IPS DF 6.9 (cell line): ENCODE results near the gene WDR27.
"Not testable (repeated sequence)": the region's sequence is repeated elsewhere in the genome, so short reads cannot be mapped to it uniquely, and the experiment has no call there.

Source experiments
- DNase-seq: peaks from one replicate; pipeline ENCODE4 v3.0.0-alpha.2; 2013; ENCODE audit warnings: low read depth, low spot score
- H3K27ac ChIP-seq: one replicate; pipeline ENCODE4 v1.5.1; 2013; ENCODE audit warnings: low read length, control low read depth
- H3K27me3 ChIP-seq: 2 replicates; pipeline ENCODE4 v1.6.1; 2013; ENCODE audit warnings: mild to moderate bottlenecking, low read length; ENCODE audit not compliant: control insufficient read depth, insufficient read depth
- H3K36me3 ChIP-seq: 2 replicates; pipeline ENCODE4 v1.6.1; 2013; ENCODE audit warnings: low read length; ENCODE audit not compliant: control insufficient read depth, insufficient read depth
- H3K4me1 ChIP-seq: 2 replicates; pipeline ENCODE4 v1.6.1; 2013; ENCODE audit warnings: low read length; ENCODE audit not compliant: control insufficient read depth, insufficient read depth
- H3K4me3 ChIP-seq: 2 replicates; pipeline ENCODE4 v1.5.1; 2013; ENCODE audit warnings: mild to moderate bottlenecking, low read length
- H3K9me3 ChIP-seq: 2 replicates; pipeline ENCODE4 v1.6.1; 2013; ENCODE audit warnings: low read length, inconsistent platforms; ENCODE audit not compliant: control insufficient read depth, insufficient read depth
- WGBS: extraction: QIAGEN DNeasy Blood & Tissue Kit; methylation state at CpG from one replicate; pipeline ENCODE4 v1.1.7; 2013; ENCODE audit warnings: mixed read lengths, missing lambda C conversion rate; ENCODE audit not compliant: insufficient read length, insufficient coverage; 5-methylcytosine and 5-hydroxymethylcytosine counted together

Gene WDR27

DNA sequence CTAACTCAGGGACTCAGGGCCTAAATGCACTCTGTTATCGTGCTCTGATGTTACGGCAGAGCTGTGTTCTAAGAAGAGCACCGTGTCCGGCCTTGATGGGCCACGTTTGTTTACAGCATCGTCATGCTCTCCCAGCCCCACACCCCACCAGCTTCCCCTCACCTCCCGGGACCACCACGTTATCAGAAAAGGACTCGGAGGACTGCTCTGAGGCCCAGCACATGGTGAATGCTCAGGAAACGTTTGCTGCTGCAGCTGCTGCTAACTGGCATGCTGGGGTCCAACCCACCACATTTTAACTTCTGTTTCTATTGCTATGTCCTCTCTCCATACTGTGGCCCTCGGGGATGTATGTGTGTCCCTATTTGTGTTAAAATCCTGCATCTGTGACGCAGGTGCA, 50.3 kb downstream of the WDR27 start:
- no CpG with 5 or more reads among the region's 12 CpGs for WGBS
- Histone ChIP-seq H3K27ac (no peak overlapping the region), H3K36me3 (peaks cover 5% of the 10 kb centered on the region; the same call in 1 of the 2 replicates), H3K27me3 (no peaks in the 10 kb centered on the region), H3K4me1 (no peaks in the 10 kb centered on the region), H3K9me3 (no peaks in the 10 kb centered on the region), H3K4me3 (no peak overlapping the region)
- DNase-seq: no peak

DNA sequence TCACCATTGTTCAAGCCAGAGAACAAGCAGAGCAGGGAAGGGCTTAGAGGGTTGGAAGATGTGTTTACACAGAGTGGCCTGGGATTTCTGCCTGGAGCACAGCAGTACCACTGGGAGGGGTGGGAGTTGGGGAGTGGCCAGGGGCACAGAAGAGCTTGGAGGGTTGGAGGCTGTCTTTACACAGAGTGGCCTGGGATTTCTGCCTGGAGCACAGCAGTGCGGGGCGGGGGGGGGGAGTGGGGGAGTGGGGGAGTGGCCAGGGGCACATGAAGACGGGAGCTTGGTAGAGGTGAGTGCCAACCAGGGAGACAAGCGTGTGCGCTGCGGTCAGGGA, 50.9 kb downstream of the WDR27 start:
- WGBS: no CpG with 5 or more reads among the region's 6 CpGs
- DNase-seq: no peak
- no peak overlapping the region for H3K27ac ChIP-seq
- no peaks in the 10 kb centered on the region for H3K9me3 ChIP-seq
- peaks cover 5% of the 10 kb centered on the region; the same call in 1 of the 2 replicates for H3K36me3 ChIP-seq
- H3K4me1 ChIP-seq: no peaks in the 10 kb centered on the region
- no peak overlapping the region for H3K4me3 ChIP-seq
- H3K27me3 ChIP-seq: no peaks in the 10 kb centered on the region

DNA sequence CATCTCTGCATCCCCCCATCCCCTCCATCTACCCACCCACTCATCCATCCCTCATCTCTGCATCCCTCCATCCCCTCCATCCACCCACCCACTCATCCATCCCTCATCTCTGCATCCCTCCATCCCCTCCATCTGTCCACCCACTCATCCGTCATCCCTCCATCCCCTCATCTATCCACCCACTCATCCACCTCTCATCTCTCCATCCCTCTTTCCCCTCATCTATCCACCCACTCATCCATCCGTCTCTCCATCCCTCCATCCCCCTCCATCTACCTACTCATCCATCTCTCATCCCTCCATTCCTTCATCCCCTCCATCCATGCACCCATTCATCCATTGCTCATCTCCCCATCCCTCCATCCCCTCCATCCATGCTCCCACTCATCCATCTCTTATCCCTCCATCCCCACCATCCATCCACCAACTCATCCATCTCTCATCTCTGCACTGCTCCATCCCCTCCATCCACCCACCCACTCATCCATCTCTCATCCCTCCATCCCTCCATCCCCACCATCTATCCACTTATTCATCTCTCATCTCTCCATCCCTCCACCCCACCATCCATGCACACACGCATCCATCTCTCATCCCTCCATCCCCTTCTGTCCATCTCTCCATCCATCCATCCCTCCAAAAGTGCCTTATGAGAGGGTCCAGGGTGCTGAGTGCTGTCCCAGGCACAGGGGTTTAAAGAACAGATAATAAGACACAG, 51.4 kb downstream of the WDR27 start:
- Histone ChIP-seq H3K4me3 (no peak overlapping the region), H3K27me3 (no peaks in the 10 kb centered on the region), H3K36me3 (peaks cover 5% of the 10 kb centered on the region; the same call in 1 of the 2 replicates), H3K27ac (no peak overlapping the region), H3K4me1 (no peaks in the 10 kb centered on the region), H3K9me3 (no peaks in the 10 kb centered on the region)
- WGBS: 99% methylated on average over 3 of the region's 3 CpGs
- no peak for DNase-seq

DNA sequence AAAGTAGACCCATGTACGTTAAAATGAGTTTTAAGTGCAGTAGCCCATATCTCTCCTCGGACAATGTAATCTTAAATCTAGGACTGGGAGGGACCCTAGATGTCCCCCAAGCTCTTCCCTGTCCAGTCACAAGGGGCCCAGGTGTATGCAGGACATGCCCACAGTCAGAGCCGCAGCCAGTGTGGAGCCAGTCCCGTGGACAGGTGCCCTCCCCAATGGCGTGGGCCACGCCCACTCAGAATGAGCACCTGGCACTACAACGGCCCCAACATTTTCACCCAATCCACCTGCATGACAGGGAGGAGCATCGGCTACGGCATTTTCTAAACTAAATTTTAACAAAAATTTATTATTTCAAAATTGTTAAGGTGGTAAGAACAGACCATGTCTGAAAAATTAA, 53.2 kb downstream of the WDR27 start:
- Histone ChIP-seq H3K9me3 (no peaks in the 10 kb centered on the region), H3K4me3 (no peak overlapping the region), H3K36me3 (peaks cover under 1% of the 10 kb centered on the region; the same call in 1 of the 2 replicates), H3K27ac (no peak overlapping the region), H3K4me1 (no peaks in the 10 kb centered on the region), H3K27me3 (no peaks in the 10 kb centered on the region)
- WGBS: no CpG with 5 or more reads among the region's 9 CpGs
- DNase-seq: no peak

DNA sequence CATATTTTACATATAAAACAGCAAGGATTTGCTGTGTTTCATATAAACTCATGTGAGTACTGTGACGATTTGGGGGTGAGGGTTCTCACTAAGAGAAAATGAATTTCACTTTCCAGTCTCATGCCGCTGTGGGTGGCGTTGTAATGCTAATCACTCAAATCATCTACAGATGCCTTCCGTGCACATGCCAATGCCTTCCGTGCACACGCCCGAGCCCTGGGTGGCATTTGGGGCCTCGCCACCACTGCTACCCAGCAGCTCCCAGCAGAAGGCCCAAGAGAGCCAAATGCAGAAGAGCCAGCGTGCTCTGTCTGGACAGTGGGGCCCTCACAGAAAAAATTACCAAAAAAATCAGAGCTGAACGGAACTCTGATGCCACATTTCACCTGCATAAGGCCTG, 53.7 kb downstream of the WDR27 start:
- Histone ChIP-seq H3K27me3 (no peaks in the 10 kb centered on the region), H3K4me1 (no peaks in the 10 kb centered on the region), H3K9me3 (no peaks in the 10 kb centered on the region), H3K27ac (no peak overlapping the region), H3K36me3 (no peaks in the 10 kb centered on the region), H3K4me3 (no peak overlapping the region)
- no peak for DNase-seq
- WGBS: no CpG with 5 or more reads among the region's 10 CpGs

DNA sequence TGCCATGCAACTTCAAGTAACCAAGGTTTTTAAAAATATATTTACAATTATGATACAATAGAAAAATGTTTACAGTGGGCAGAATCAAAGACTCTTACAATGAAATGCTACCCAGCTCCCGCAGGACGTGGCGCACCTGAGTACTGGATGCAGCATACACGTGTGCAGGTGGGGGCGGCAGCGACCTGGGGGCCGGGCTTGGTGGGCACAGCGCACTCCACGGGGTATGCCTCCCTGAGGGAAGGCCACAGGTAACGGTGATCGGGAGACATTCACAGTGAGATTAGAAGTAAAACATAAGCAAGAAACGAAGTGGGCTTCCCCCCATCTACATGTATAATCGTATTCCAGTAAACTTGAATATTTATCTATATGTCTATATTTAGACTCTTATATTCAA, 54.2 kb downstream of the WDR27 start:
- no peaks in the 10 kb centered on the region for H3K36me3 ChIP-seq
- WGBS: no CpG with 5 or more reads among the region's 13 CpGs
- H3K4me3 ChIP-seq: no peak overlapping the region
- no peaks in the 10 kb centered on the region for H3K9me3 ChIP-seq
- DNase-seq: no peak
- no peaks in the 10 kb centered on the region for H3K4me1 ChIP-seq
- no peaks in the 10 kb centered on the region for H3K27me3 ChIP-seq
- H3K27ac ChIP-seq: no peak overlapping the region

DNA sequence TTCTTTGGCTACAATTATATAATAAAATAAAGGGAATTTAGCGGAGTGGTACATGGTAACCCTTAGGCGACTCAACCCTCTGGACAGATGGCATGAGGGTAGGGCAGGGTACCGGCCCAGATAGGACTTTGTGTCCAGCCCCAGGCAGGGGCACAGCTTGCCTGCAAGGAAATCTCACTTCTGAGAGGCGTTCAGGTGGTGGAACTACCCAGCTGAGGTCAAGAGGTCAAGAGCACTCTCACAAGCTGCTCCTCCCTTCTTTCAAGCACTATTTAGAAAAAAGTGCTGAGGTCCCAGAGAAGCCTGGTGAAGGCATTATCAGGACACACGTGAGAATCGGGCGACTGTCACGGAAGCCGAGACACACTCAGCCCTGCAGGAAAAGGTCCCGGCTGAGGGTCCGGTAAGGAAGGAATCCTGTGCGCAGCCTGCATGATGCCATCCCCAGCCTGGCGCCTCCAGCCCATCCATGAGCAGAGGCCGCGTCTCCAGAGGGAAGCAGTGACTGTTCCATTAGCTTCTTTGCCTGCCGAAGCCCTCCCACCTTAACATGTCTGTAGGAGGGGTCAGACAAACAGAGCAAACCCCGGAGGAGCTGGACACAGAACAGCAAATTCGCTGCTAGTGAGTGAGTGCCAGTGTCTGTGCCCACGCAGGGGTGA, 54.8 kb downstream of the WDR27 start:
- Histone ChIP-seq H3K36me3 (no peaks in the 10 kb centered on the region), H3K27ac (no peak overlapping the region), H3K4me1 (no peaks in the 10 kb centered on the region), H3K4me3 (no peak overlapping the region), H3K27me3 (no peaks in the 10 kb centered on the region), H3K9me3 (no peaks in the 10 kb centered on the region)
- no peak for DNase-seq
- WGBS: no CpG with 5 or more reads among the region's 19 CpGs

DNA sequence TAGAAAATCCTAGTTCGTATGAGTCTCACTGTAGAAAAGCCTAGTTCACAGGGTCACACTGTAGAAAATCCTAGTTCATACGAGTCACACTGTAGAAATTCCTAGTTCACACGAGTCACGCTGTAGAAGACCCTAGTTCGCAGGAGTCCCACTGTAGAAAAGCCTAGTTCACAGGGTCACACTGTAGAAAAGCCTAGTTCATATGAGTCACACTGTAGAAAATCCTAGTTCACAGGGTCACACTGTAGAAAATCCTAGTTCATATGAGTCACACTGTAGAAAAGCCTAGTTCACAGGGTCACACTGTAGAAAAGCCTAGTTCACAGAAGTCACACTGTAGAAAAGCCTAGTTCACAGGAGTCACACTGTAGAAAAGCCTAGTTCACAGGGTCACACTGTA, 56.4 kb downstream of the WDR27 start:
- H3K27me3 ChIP-seq, H3K9me3 ChIP-seq, H3K4me3 ChIP-seq, H3K4me1 ChIP-seq, H3K36me3 ChIP-seq, H3K27ac ChIP-seq, DNase-seq: not testable (repeated sequence)
- no CpG with 5 or more reads among the region's 5 CpGs for WGBS

DNA sequence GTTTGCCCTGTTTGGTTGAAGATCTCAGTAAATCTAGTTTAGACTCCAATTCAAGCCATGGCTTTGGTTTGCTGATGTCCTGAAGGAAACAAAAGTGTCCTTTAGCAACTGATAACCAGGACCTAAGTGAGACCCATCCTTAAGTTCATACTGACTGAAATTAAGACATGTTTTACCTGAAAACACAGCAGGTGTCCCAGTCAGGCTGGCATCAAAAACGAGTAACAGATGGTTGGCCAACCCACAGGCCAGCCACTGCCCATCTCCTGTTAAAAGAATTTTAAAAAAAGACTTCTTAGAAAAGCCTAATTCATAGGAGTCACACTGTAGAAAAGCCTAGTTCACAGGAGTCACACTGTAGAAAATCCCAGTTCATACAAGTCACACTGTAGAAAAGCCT, 58.3 kb downstream of the WDR27 start:
- no peak overlapping the region for H3K4me3 ChIP-seq
- H3K9me3 ChIP-seq: no peaks in the 10 kb centered on the region
- no peak overlapping the region for H3K27ac ChIP-seq
- no peaks in the 10 kb centered on the region for H3K36me3 ChIP-seq
- no CpG with 5 or more reads among the region's 1 CpG for WGBS
- H3K4me1 ChIP-seq: no peaks in the 10 kb centered on the region
- DNase-seq: no peak
- no peaks in the 10 kb centered on the region for H3K27me3 ChIP-seq

DNA sequence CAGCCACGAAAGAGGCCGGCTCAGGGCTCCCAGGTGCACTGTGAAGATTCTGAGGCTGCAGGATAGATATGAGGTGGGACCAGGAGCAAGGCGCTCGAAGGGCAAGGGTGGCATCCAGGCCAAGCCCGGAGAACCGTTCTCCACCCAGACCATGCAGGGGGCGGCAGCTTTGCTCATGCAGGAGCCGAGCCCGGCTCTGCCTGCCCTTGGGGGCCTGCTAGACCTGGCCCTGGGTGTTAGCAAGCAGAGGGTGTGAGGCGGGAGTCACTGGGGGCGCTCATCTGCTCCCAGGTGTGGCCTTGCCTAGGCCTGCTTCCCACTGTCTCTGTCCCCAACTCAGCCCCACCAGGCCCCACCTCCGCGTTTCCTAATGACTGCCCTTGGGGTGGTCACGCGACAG, 59.4 kb downstream of the WDR27 start:
- Histone ChIP-seq H3K27me3 (no peaks in the 10 kb centered on the region), H3K27ac (no peak overlapping the region), H3K36me3 (peaks cover 4% of the 10 kb centered on the region; the same call in 1 of the 2 replicates), H3K9me3 (no peaks in the 10 kb centered on the region), H3K4me3 (no peak overlapping the region), H3K4me1 (no peaks in the 10 kb centered on the region)
- no peak for DNase-seq
- WGBS: no CpG with 5 or more reads among the region's 15 CpGs
